ENCODE data around the gene PROCA1.

Gene PROCA1

GRCh38 chr17:28711723-28712031 is at the start of gene PROCA1:
Gene PROCA1, minus strand, starts transcription at chr17:28711888. Its CDS starts 228 bp downstream, at chr17:28711660.
- no peak for DNase-seq

- peak; percentile 73 for DNase-seq
Measured at GRCh38 chr17:28760601-28761562, 49.2 kb upstream of the PROCA1 start.

- no peak for DNase-seq
Measured at GRCh38 chr17:28759256-28759865, 47.7 kb upstream of the PROCA1 start.

- DNase-seq, result no peak
Measured at GRCh38 chr17:28758411-28759121, 46.9 kb upstream of the PROCA1 start.

- no peak for DNase-seq
Measured at GRCh38 chr17:28756049-28756804, 44.5 kb upstream of the PROCA1 start.

- DNase-seq, result no peak
Measured at GRCh38 chr17:28755486-28755885, 43.8 kb upstream of the PROCA1 start.

GRCh38 chr17:28751600-28752366 is 40.1 kb upstream of the PROCA1 start:
- DNase-seq, result no peak

GRCh38 chr17:28750178-28751047 is 38.7 kb upstream of the PROCA1 start:
- peak; percentile 89 for DNase-seq

- no peak for DNase-seq
Measured at GRCh38 chr17:28749516-28750177, 38.0 kb upstream of the PROCA1 start.

- DNase-seq, result no peak
Measured at GRCh38 chr17:28748852-28749515, 37.3 kb upstream of the PROCA1 start.

- no peak for DNase-seq
Measured at GRCh38 chr17:28747801-28748750, 36.4 kb upstream of the PROCA1 start.

GRCh38 chr17:28747051-28747691 is 35.5 kb upstream of the PROCA1 start:
- DNase-seq, result no peak

GRCh38 chr17:28746611-28747050 is 34.9 kb upstream of the PROCA1 start:
- no peak for DNase-seq

- DNase-seq, result no peak
Measured at GRCh38 chr17:28745786-28746411, 34.2 kb upstream of the PROCA1 start.

- peak; percentile 16 for DNase-seq
Measured at GRCh38 chr17:28744972-28745785, 33.5 kb upstream of the PROCA1 start.

- peak; percentile 22 for DNase-seq
Measured at GRCh38 chr17:28744104-28744971, 32.6 kb upstream of the PROCA1 start.
